NCI-H2029 (cell line): ENCODE data around the gene TP63.
"Not testable (repeated sequence)": the region's sequence is repeated elsewhere in the genome, so short reads cannot be mapped to it uniquely, and the experiment has no call there.

Experiments
- DNase-seq: peaks from one replicate; lab custom pipeline; 2025; lab: John Stamatoyannopoulos, UW

Gene TP63

GRCh38 chr3:189631373-189631408 is at the start of gene TP63:
Gene TP63 (plus strand): TSS chr3:189631389. CDS start chr3:189631516, 127 bp downstream.
- DNase-seq, result no peak

- DNase-seq, result no peak
Measured at GRCh38 chr3:189582179-189582578, 49.0 kb upstream of the TP63 start.

- no peak for DNase-seq
Measured at GRCh38 chr3:189584645-189585044, 46.5 kb upstream of the TP63 start.

GRCh38 chr3:189586941-189587663 is 44.1 kb upstream of the TP63 start:
- DNase-seq, result no peak

GRCh38 chr3:189587664-189588040 is 43.5 kb upstream of the TP63 start:
- no peak for DNase-seq

- DNase-seq, result no peak
Measured at GRCh38 chr3:189588070-189588469, 43.1 kb upstream of the TP63 start.

- DNase-seq, result no peak
Measured at GRCh38 chr3:189588475-189589178, 42.6 kb upstream of the TP63 start.

- DNase-seq, result no peak
Measured at GRCh38 chr3:189589179-189589569, 42.0 kb upstream of the TP63 start.

- DNase-seq, result no peak
Measured at GRCh38 chr3:189590223-189590622, 41.0 kb upstream of the TP63 start.

- no peak for DNase-seq
Measured at GRCh38 chr3:189593581-189593980, 37.6 kb upstream of the TP63 start.

- not testable (repeated sequence) for DNase-seq
Measured at GRCh38 chr3:189596078-189596979, 34.9 kb upstream of the TP63 start.

- DNase-seq, result no peak
Measured at GRCh38 chr3:189597918-189598317, 33.3 kb upstream of the TP63 start.

- DNase-seq, result no peak
Measured at GRCh38 chr3:189598530-189599225, 32.5 kb upstream of the TP63 start.

GRCh38 chr3:189602471-189602870 is 28.7 kb upstream of the TP63 start:
- no peak for DNase-seq

- no peak for DNase-seq
Measured at GRCh38 chr3:189605717-189606116, 25.5 kb upstream of the TP63 start.

- no peak for DNase-seq
Measured at GRCh38 chr3:189606774-189607173, 24.4 kb upstream of the TP63 start.

GRCh38 chr3:189612641-189613040 is 18.5 kb upstream of the TP63 start:
- DNase-seq, result not testable (repeated sequence)

GRCh38 chr3:189613122-189613521 is 18.1 kb upstream of the TP63 start:
- DNase-seq, result no peak

GRCh38 chr3:189621948-189622603 is 9.1 kb upstream of the TP63 start:
- no peak for DNase-seq

GRCh38 chr3:189622629-189623028 is 8.6 kb upstream of the TP63 start:
- no peak for DNase-seq

- DNase-seq, result no peak
Measured at GRCh38 chr3:189624130-189624529, 7.1 kb upstream of the TP63 start.

- no peak for DNase-seq
Measured at GRCh38 chr3:189625071-189625470, 6.1 kb upstream of the TP63 start.
